ENCODE data around the gene NBAS. TPM values are rescaled to one million over a fixed set of nuclear protein-coding genes. Genes with fewer than 3 reads are reported as not detected.

Gene NBAS
- total and polyA plus RNA-seq, 9 of the 15 experiments (the other 6 are each of a cell fraction or from before 2014, with no cell fraction given): 15.3 to 94.4 (median 69.9) TPM

GRCh38 chr2:15149063-15149462 is 412.1 kb downstream of the NBAS start (continued):
- no peak for TF ChIP-seq BCLAF1 (IDR thresholded peaks at IDR 0.05; ENCODE audit: borderline replicate concordance in 1 of 2, control insufficient read depth in 1 of 2, low read depth in 2 of 2, low read length in 1 of 2)
- TF ChIP-seq DIDO1 (tag; IDR thresholded peaks at IDR 0.05; ENCODE audit: low read depth): no peak
- TF ChIP-seq NFE2 (IDR thresholded peaks at IDR 0.05; ENCODE audit: low read depth): peak; percentile 77
- peak; percentile 46 for TF ChIP-seq CBFA2T3 (IDR thresholded peaks at IDR 0.05)
- TF ChIP-seq STAT5A (IDR thresholded peaks at IDR 0.05; ENCODE audit: borderline replicate concordance, low read length): no peak
- no peak for TF ChIP-seq GTF2F1 (IDR thresholded peaks at IDR 0.05; ENCODE audit: low read depth, low read length)
- TF ChIP-seq PCBP2 (IDR thresholded peaks at IDR 0.05; ENCODE audit: low read depth, low read length, poor library complexity, severe bottlenecking): no peak

GRCh38 chr2:15147591-15147990 is 413.5 kb downstream of the NBAS start:
- H3K36me3 ChIP-seq (ENCODE audit: control insufficient read depth, insufficient read depth, low read length): no peaks in the 10 kb centered on the region
- no peaks in the 10 kb centered on the region for H4K20me1 ChIP-seq (replicated peaks; ENCODE audit: control insufficient read depth, insufficient read depth, low read length)
- CTCF ChIA-PET (ENCODE audit: low intra/inter-chr PET ratio): no interaction called here
- H3K9me3 ChIP-seq (replicated peaks; ENCODE audit: control insufficient read depth, insufficient read depth, low read depth, low read length): no peaks in the 10 kb centered on the region
- H3K9ac ChIP-seq (ENCODE audit: insufficient read depth in 1 of 2, low read depth in 2 of 2, low read length in 2 of 2): no peak overlapping the region
- 7% methylated on average over 6 of the region's 6 CpGs for WGBS (ENCODE audit: insufficient coverage, low coverage, missing lambda C conversion rate)
- in situ Hi-C loops (cut with MboI): no loop called here
- H3K4me3 ChIP-seq: no peak overlapping the region
- no peak for FAIRE-seq
- intact Hi-C loops (cut with micrococcal nuclease): no loop called here
- no peaks in the 10 kb centered on the region for H3K9me1 ChIP-seq (ENCODE audit: control insufficient read depth, insufficient read depth, low read length)
- DNase-seq (ENCODE audit: extremely low read depth in 1 of 4, low spot score in 3 of 4): no peak
- no TSS peak for BruUV-seq (replicated peaks)
- H3K4me1 ChIP-seq (replicated peaks in 1 of 2; ENCODE audit: control insufficient read depth in 2 of 2, insufficient read depth in 2 of 2, low read length in 2 of 2): peaks cover 0 to 3% of the 10 kb centered on the region in 2 experiments; a peak in 2 of 5 replicates
- H3K27ac ChIP-seq (ENCODE audit: extremely low read depth, low read depth, low read length): no peak overlapping the region
- no peaks in the 10 kb centered on the region for H3K79me2 ChIP-seq (ENCODE audit: control insufficient read depth, insufficient read depth, low read length)
- H2AFZ ChIP-seq (ENCODE audit: low read depth, low read length): no peak overlapping the region
- no peak for ATAC-seq
- POLR2A ChIA-PET: interaction anchor here (0.6 kb wide), 1 partner anchor 215 kb away, joined by 3 read pairs; no protein-coding TSS in a partner anchor
- H3K4me2 ChIP-seq (ENCODE audit: insufficient read depth, low read length): no peak overlapping the region
- H3K27me3 ChIP-seq (ENCODE audit: control insufficient read depth in 2 of 2, insufficient read depth in 2 of 2, low read length in 2 of 2): peaks cover 0 to 19% of the 10 kb centered on the region in 2 experiments; a peak in 2 of 5 replicates
- TF ChIP-seq KLF1 (tag; IDR thresholded peaks at IDR 0.05) (no peak), MYNN (IDR thresholded peaks at IDR 0.05) (no peak), MYNN (CRISPR knock-in tag; IDR thresholded peaks at IDR 0.05) (no peak)

Measured in K562 (cell line).